Mesothelial cell of epicardium (in vitro differentiated cells): ENCODE data around the gene ZNF12. TPM values are rescaled to one million over a fixed set of nuclear protein-coding genes. Genes with fewer than 3 reads are reported as not detected.

Source experiments
- DNase-seq, 2 experiments: peaks; one replicate each; pipeline ENCODE4 v3.0.0; 2021; ENCODE audit warnings: low spot score in 2 of 2; ENCODE audit not compliant: unreplicated experiment in 2 of 2
- H3K27ac Mint-ChIP-seq: 2 replicates; pipeline ENCODE4 v1.8.0; 2021; ENCODE audit warnings: mixed read lengths
- H3K27me3 Mint-ChIP-seq: 2 replicates; pipeline ENCODE4 v1.8.0; 2021; ENCODE audit warnings: low read depth, mixed read lengths
- H3K36me3 Mint-ChIP-seq: 2 replicates; pipeline ENCODE4 v1.8.0; 2021; ENCODE audit warnings: mixed read lengths
- H3K4me1 Mint-ChIP-seq: 2 replicates; pipeline ENCODE4 v1.8.0; 2021; ENCODE audit warnings: mixed read lengths
- H3K4me3 Mint-ChIP-seq: 2 replicates; pipeline ENCODE4 v1.8.0; 2021; ENCODE audit warnings: mild to moderate bottlenecking, moderate library complexity, mixed read lengths
- H3K9me3 Mint-ChIP-seq: 2 replicates; pipeline ENCODE4 v1.8.0; 2021; ENCODE audit warnings: mixed read lengths
- CTCF ChIP-seq: fragments of 200-600 bp; sonication (generic); IDR thresholded peaks from one replicate; pipeline ENCODE4 v1.5.0; 2021; ENCODE audit warnings: antibody characterized with exemption; ENCODE audit not compliant: unreplicated experiment
- total RNA-seq: library from RNA; stranded (reverse); gene quantifications from 3 replicates; pipeline ENCODE4 v1.2.1, GENCODE V29; 2021

The ZNF12 gene
- total RNA-seq, 1 donor from 2014 or later = 32.2 TPM

- no peaks in the 10 kb centered on the region for H3K4me1 Mint-ChIP-seq
Measured at GRCh38 chr7:6656413-6656812, 50.3 kb downstream of the ZNF12 start.

GRCh38 chr7:6655636-6656385 lies 50.9 kb downstream of the ZNF12 start:
- H3K27me3 Mint-ChIP-seq = peaks cover 2% of the 10 kb centered on the region
- TF ChIP-seq CTCF = no peak
- no peaks in the 10 kb centered on the region for H3K4me1 Mint-ChIP-seq
- peaks cover 6% of the 10 kb centered on the region for H3K9me3 Mint-ChIP-seq
- no peak for DNase-seq
- no peak overlapping the region for H3K4me3 Mint-ChIP-seq
- peaks cover 24% of the 10 kb centered on the region for H3K36me3 Mint-ChIP-seq
- H3K27ac Mint-ChIP-seq = no peak overlapping the region

More at GRCh38 chr7:6656413-6656812, 50.3 kb downstream of the ZNF12 start:
- Mint-ChIP-seq H3K9me3 (peaks cover 3% of the 10 kb centered on the region), H3K27ac (no peak overlapping the region), H3K4me3 (no peak overlapping the region), H3K36me3 (peaks cover 18% of the 10 kb centered on the region), H3K27me3 (peaks cover 7% of the 10 kb centered on the region)
- DNase-seq = no peak
- no peak for TF ChIP-seq CTCF

GRCh38 chr7:6654842-6655610 lies 51.7 kb downstream of the ZNF12 start:
- Mint-ChIP-seq H3K9me3 (peaks cover 8% of the 10 kb centered on the region), H3K36me3 (peaks cover 32% of the 10 kb centered on the region), H3K27me3 (peaks cover 2% of the 10 kb centered on the region), H3K27ac (peak overlapping the region; percentile 64), H3K4me3 (no peak overlapping the region), H3K4me1 (no peaks in the 10 kb centered on the region)
- TF ChIP-seq CTCF = no peak
- no peak for DNase-seq

GRCh38 chr7:6654113-6654841 lies 52.5 kb downstream of the ZNF12 start:
- Mint-ChIP-seq H3K27ac (no peak overlapping the region), H3K27me3 (no peaks in the 10 kb centered on the region), H3K36me3 (peaks cover 37% of the 10 kb centered on the region), H3K4me1 (no peaks in the 10 kb centered on the region), H3K4me3 (no peak overlapping the region), H3K9me3 (peaks cover 8% of the 10 kb centered on the region)
- DNase-seq = no peak
- TF ChIP-seq CTCF = no peak

GRCh38 chr7:6653071-6654003 lies 53.4 kb downstream of the ZNF12 start:
- DNase-seq = no peak
- peaks cover 37% of the 10 kb centered on the region for H3K36me3 Mint-ChIP-seq
- no peak for TF ChIP-seq CTCF
- H3K27me3 Mint-ChIP-seq = no peaks in the 10 kb centered on the region
- H3K4me3 Mint-ChIP-seq = no peak overlapping the region
- no peak overlapping the region for H3K27ac Mint-ChIP-seq
- no peaks in the 10 kb centered on the region for H3K4me1 Mint-ChIP-seq
- peaks cover 8% of the 10 kb centered on the region for H3K9me3 Mint-ChIP-seq
